ENCODE measurements around the gene RSBN1L. TPM values are rescaled to one million over a fixed set of nuclear protein-coding genes. Genes with fewer than 3 reads are reported as not detected.

Gene RSBN1L
- total and polyA plus RNA-seq, 12 donors: 7.9 to 21.3 (median 13.1) TPM

GRCh38 chr7:77812290-77812685, 116.0 kb downstream of the RSBN1L start:
- no peak overlapping the region for H3K27ac ChIP-seq

GRCh38 chr7:77813180-77813579, 116.9 kb downstream of the RSBN1L start:
- Histone ChIP-seq H3K4me3 (no peak overlapping the region), H3K36me3 (replicated peaks in 1 of 2) (no peaks in the 10 kb centered on the region), H3K9me3 (replicated peaks in 1 of 3) (no peaks in the 10 kb centered on the region), H3K4me1 (replicated peaks in 1 of 2) (peaks cover 0 to 5% of the 10 kb centered on the region in 2 donors), H3K27ac (no peak overlapping the region), H3K27me3 (no peaks in the 10 kb centered on the region)
- TF ChIP-seq CTCF (IDR thresholded peaks at IDR 0.05): no peak
- TF ChIP-seq POLR2A (IDR thresholded peaks at IDR 0.05): no peak
- intact Hi-C loops (cut with DNase I): no loop called here
- 80 to 89% (median 85%) methylated on average over 2 of the region's 2 CpGs for WGBS, 4 donors
- DNase-seq: no peak

More at GRCh38 chr7:77812290-77812685, 116.0 kb downstream of the RSBN1L start:
- no peaks in the 10 kb centered on the region for H3K36me3 ChIP-seq (replicated peaks in 1 of 2)
- H3K4me1 ChIP-seq (replicated peaks in 1 of 2): peaks cover 0 to 5% of the 10 kb centered on the region in 2 donors
- intact Hi-C loops (cut with DNase I): no loop called here
- H3K9me3 ChIP-seq (replicated peaks in 1 of 3): peaks cover 0 to under 1% (median 0%) of the 10 kb centered on the region in 3 donors
- 79 to 92% (median 86%) methylated on average over 1 of the region's 1 CpG for WGBS, 4 donors
- H3K4me3 ChIP-seq: no peak overlapping the region
- TF ChIP-seq CTCF (IDR thresholded peaks at IDR 0.05) (no peak), POLR2A (IDR thresholded peaks at IDR 0.05) (no peak)
- H3K27me3 ChIP-seq: no peaks in the 10 kb centered on the region
- no peak for DNase-seq

- H3K27ac ChIP-seq: no peak overlapping the region
- no peak for DNase-seq
- intact Hi-C loops (cut with DNase I): no loop called here
- peaks cover 0 to 25% (median 0%) of the 10 kb centered on the region in 3 donors for H3K9me3 ChIP-seq (replicated peaks in 1 of 3)
- H3K36me3 ChIP-seq (replicated peaks in 1 of 2): no peaks in the 10 kb centered on the region
- no peak overlapping the region for H3K4me3 ChIP-seq
- no peaks in the 10 kb centered on the region for H3K27me3 ChIP-seq
- TF ChIP-seq CTCF (IDR thresholded peaks at IDR 0.05) (no peak), POLR2A (IDR thresholded peaks at IDR 0.05) (no peak)
- no peaks in the 10 kb centered on the region for H3K4me1 ChIP-seq (replicated peaks in 1 of 2)
Observed at GRCh38 chr7:77819021-77819420, 122.8 kb downstream of the RSBN1L start.

GRCh38 chr7:77820967-77821366, 124.7 kb downstream of the RSBN1L start:
- 95 to 100% (median 97%) methylated on average over 2 of the region's 2 CpGs for WGBS, 4 donors
- intact Hi-C loops (cut with DNase I): no loop called here
- H3K4me1 ChIP-seq (replicated peaks in 1 of 2): no peaks in the 10 kb centered on the region
- H3K36me3 ChIP-seq (replicated peaks in 1 of 2): no peaks in the 10 kb centered on the region
- H3K9me3 ChIP-seq (replicated peaks in 1 of 3): peaks cover 0 to 25% (median 0%) of the 10 kb centered on the region in 3 donors
- no peak overlapping the region for H3K27ac ChIP-seq
- DNase-seq: no peak
- H3K27me3 ChIP-seq: no peaks in the 10 kb centered on the region
- H3K4me3 ChIP-seq: no peak overlapping the region
- no peak for TF ChIP-seq POLR2A (IDR thresholded peaks at IDR 0.05)
- TF ChIP-seq CTCF (IDR thresholded peaks at IDR 0.05): no peak
